Measurements from ENCODE around the gene ST6GALNAC6. TPM values are rescaled to one million over a fixed set of nuclear protein-coding genes. Genes with fewer than 3 reads are reported as not detected.

Gene ST6GALNAC6
- polyA plus RNA-seq, 5 donors, result 37.8 to 62.9 (median 47.2) TPM

GRCh38 chr9:127935765-127936221 lies 36.4 kb upstream of the ST6GALNAC6 start:
- no peak for DNase-seq

- DNase-seq, result no peak
These were observed 35.6 kb upstream of the ST6GALNAC6 start for GRCh38 chr9:127934986-127935385.

- DNase-seq, result no peak
These were observed 34.8 kb upstream of the ST6GALNAC6 start for GRCh38 chr9:127934248-127934647.

- peak; percentile 61 to 70 for DNase-seq
These were observed 31.9 kb upstream of the ST6GALNAC6 start for GRCh38 chr9:127931092-127931881.

GRCh38 chr9:127930231-127931091 lies 31.1 kb upstream of the ST6GALNAC6 start, which contains the start of gene PIP5KL1:
TSS of gene PIP5KL1 (minus strand) at chr9:127930777. CDS start at chr9:127930752, 25 bp downstream.
- DNase-seq, result peak in 1 of 2 donors; percentile 82

- no peak for DNase-seq
These were observed 30.2 kb upstream of the ST6GALNAC6 start for GRCh38 chr9:127929625-127929979.

GRCh38 chr9:127928676-127929624 lies 29.5 kb upstream of the ST6GALNAC6 start:
- DNase-seq, result no peak

GRCh38 chr9:127927988-127928675 lies 28.7 kb upstream of the ST6GALNAC6 start:
- DNase-seq, result no peak

- no peak for DNase-seq
These were observed 28.0 kb upstream of the ST6GALNAC6 start for GRCh38 chr9:127927201-127927987.

GRCh38 chr9:127926906-127927200 lies 27.4 kb upstream of the ST6GALNAC6 start:
- DNase-seq, result no peak

GRCh38 chr9:127925959-127926905 lies 26.8 kb upstream of the ST6GALNAC6 start:
- DNase-seq, result no peak

- no peak for DNase-seq
These were observed 25.5 kb upstream of the ST6GALNAC6 start for GRCh38 chr9:127924736-127925444.

GRCh38 chr9:127923771-127924170 lies 24.4 kb upstream of the ST6GALNAC6 start:
- DNase-seq, result no peak

GRCh38 chr9:127923046-127923445 lies 23.6 kb upstream of the ST6GALNAC6 start:
- no peak for DNase-seq

- DNase-seq, result peak in 1 of 2 donors; percentile 61
These were observed 22.2 kb upstream of the ST6GALNAC6 start for GRCh38 chr9:127921557-127922120.

- no peak for DNase-seq
These were observed 21.4 kb upstream of the ST6GALNAC6 start for GRCh38 chr9:127920794-127921193.

- no peak for DNase-seq
These were observed 19.9 kb upstream of the ST6GALNAC6 start for GRCh38 chr9:127919253-127919815.

All from right lung (tissue), 5 donors.